Keratinocyte (primary cell): ENCODE results near the gene CIAPIN1. TPM values are rescaled to one million over a fixed set of nuclear protein-coding genes. Genes with fewer than 3 reads are reported as not detected.

Experiments used
- DNase-seq: peaks from one replicate; pipeline ENCODE4 v3.0.0-alpha.2; 2011; ENCODE audit warnings: low read depth, missing footprints, low spot score
- FAIRE-seq: peaks from 2 replicates; lab custom pipeline; 2011; peaks lifted over from hg19 to GRCh38; lab: Jason Lieb, UNC
- H2AFZ ChIP-seq: 2 replicates; pipeline ENCODE4 v1.6.0; 2012; ENCODE audit warnings: low read length, control low read depth, inconsistent platforms; ENCODE audit not compliant: control insufficient read depth
- H3K27ac ChIP-seq: 2 replicates; pipeline ENCODE4 v1.5.1; 2011; ENCODE audit warnings: low read length; ENCODE audit not compliant: control insufficient read depth, insufficient read depth
- H3K27me3 ChIP-seq: 3 replicates; pipeline ENCODE4 v1.6.0; 2011; ENCODE audit warnings: low read length; ENCODE audit not compliant: control insufficient read depth, insufficient read depth; ENCODE audit errors: extremely low read depth
- H3K36me3 ChIP-seq, 2 experiments: 2 replicates in 1 of 2; 3 replicates in 1 of 2; pipeline ENCODE4 v1.5.1; 2011; ENCODE audit warnings: low read length in 2 of 2, mild to moderate bottlenecking in 1 of 2; ENCODE audit not compliant: control insufficient read depth in 2 of 2, insufficient read depth in 2 of 2; ENCODE audit errors: extremely low read depth in 1 of 2
- H3K4me1 ChIP-seq: 3 replicates; pipeline ENCODE4 v1.5.1; 2011; ENCODE audit warnings: low read length; ENCODE audit not compliant: control insufficient read depth, insufficient read depth; ENCODE audit errors: extremely low read depth
- H3K4me2 ChIP-seq: 3 replicates; pipeline ENCODE4 v1.6.0; 2011; ENCODE audit warnings: low read depth, low read length; ENCODE audit not compliant: control insufficient read depth, insufficient read depth; ENCODE audit errors: extremely low read depth
- H3K4me3 ChIP-seq, 3 experiments: fragments of 200-600 bp in 1 of 3; sonication (generic) in 1 of 3; 2 replicates in 2 of 3; 3 replicates in 1 of 3; pipeline ENCODE4 v1.5.1; 2011 to 2016; ENCODE audit warnings: low read length in 3 of 3, mild to moderate bottlenecking in 3 of 3, control low read depth in 2 of 3, inconsistent platforms in 1 of 3, low read depth in 1 of 3, mixed read lengths in 1 of 3, mixed run types in 1 of 3, moderate library complexity in 1 of 3; ENCODE audit not compliant: control insufficient read depth in 2 of 3, insufficient read depth in 2 of 3; ENCODE audit errors: extremely low read depth in 1 of 3
- H3K79me2 ChIP-seq: 2 replicates; pipeline ENCODE4 v1.6.0; 2012; ENCODE audit warnings: low read length; ENCODE audit not compliant: control insufficient read depth, insufficient read depth
- H3K9ac ChIP-seq: 3 replicates; pipeline ENCODE4 v1.6.0; 2011; ENCODE audit warnings: low read length; ENCODE audit not compliant: control insufficient read depth, insufficient read depth; ENCODE audit errors: extremely low read depth
- H3K9me1 ChIP-seq: 3 replicates; pipeline ENCODE4 v1.6.0; 2011; ENCODE audit warnings: low read length; ENCODE audit not compliant: control insufficient read depth, insufficient read depth; ENCODE audit errors: extremely low read depth
- H3K9me3 ChIP-seq: 2 replicates; pipeline ENCODE4 v1.5.1; 2012; ENCODE audit warnings: low read depth, low read length; ENCODE audit not compliant: control insufficient read depth
- H4K20me1 ChIP-seq: 3 replicates; pipeline ENCODE4 v1.6.0; 2011; ENCODE audit warnings: low read length; ENCODE audit not compliant: control insufficient read depth, insufficient read depth; ENCODE audit errors: extremely low read depth
- EZH2 ChIP-seq: IDR thresholded peaks from one replicate; pipeline ENCODE4 v1.6.1; 2012; ENCODE audit warnings: inconsistent platforms, mild to moderate bottlenecking, low read length, moderate library complexity
- dilution Hi-C: fragments of 300-500 bp; cut with MboI; formaldehyde crosslinking; loops from one replicate; pipeline ENCODE4 v1.7.0; 2020; ENCODE audit warnings: low sequenced_read_pairs; ENCODE audit not compliant: extremely low pct_ligation_motif_present
- polyA plus RNA-seq, 5 experiments: library from polyadenylated mRNA; depleted of rRNA in 3 of 5; stranded (reverse) in 3 of 5; stranded (forward) in 1 of 5; unstranded in 1 of 5; fragments of >200 nt; gene quantifications; 1 replicate in 1 of 5; 2 replicates in 3 of 5; 3 replicates in 1 of 5; pipeline versions ENCODE4 v1.2.1 to v1.2.3, GENCODE V29; 2011 to 2012; ENCODE audit warnings: missing spikeins in 2 of 5, low read depth in 1 of 5, low replicate concordance in 1 of 5
- TF ChIP-seq, protein P1 (sequence below), 3 experiments: IDR thresholded peaks in 1 of 3; conservative IDR thresholded peaks in 1 of 3; optimal IDR thresholded peaks in 1 of 3; 2 replicates in 2 of 3; 3 replicates in 1 of 3; pipeline versions ENCODE3 to v1.5.1; 2011; ENCODE audit warnings: low read length in 3 of 3, mild to moderate bottlenecking in 3 of 3, moderate library complexity in 2 of 3, control low read depth in 1 of 3, inconsistent platforms in 1 of 3; ENCODE audit not compliant: insufficient read depth in 2 of 3; ENCODE audit errors: extremely low read depth in 1 of 3

CIAPIN1 gene
- polyA plus RNA-seq, 1 donor (not counting 4 experiments of a cell fraction or from before 2014, with no cell fraction given), result 75.4 TPM

DNA sequence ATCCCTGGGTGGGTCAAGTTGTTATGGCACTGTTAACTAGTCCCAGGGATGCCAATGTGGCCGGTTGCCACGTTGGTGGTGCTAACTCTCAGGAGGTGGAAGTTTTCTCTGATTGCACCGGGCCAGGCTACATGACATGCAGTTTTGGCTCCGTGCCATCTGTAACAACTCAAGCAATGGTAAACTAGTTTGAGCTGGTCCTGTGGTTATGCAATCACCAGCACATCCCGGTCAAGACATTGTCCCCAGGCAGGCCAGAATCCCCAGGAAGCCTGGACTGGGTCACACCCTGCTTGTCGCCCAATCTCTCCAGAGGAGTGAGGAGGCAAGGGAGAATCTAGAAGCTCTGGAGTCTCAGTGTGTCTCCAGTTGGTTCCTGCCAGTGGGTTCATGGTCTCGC is 52.7 kb downstream of the CIAPIN1 start:
- no peak for DNase-seq
- dilution Hi-C loops, result no loop called here
- TF ChIP-seq EZH2, result no peak
- TF ChIP-seq, protein P1, sequence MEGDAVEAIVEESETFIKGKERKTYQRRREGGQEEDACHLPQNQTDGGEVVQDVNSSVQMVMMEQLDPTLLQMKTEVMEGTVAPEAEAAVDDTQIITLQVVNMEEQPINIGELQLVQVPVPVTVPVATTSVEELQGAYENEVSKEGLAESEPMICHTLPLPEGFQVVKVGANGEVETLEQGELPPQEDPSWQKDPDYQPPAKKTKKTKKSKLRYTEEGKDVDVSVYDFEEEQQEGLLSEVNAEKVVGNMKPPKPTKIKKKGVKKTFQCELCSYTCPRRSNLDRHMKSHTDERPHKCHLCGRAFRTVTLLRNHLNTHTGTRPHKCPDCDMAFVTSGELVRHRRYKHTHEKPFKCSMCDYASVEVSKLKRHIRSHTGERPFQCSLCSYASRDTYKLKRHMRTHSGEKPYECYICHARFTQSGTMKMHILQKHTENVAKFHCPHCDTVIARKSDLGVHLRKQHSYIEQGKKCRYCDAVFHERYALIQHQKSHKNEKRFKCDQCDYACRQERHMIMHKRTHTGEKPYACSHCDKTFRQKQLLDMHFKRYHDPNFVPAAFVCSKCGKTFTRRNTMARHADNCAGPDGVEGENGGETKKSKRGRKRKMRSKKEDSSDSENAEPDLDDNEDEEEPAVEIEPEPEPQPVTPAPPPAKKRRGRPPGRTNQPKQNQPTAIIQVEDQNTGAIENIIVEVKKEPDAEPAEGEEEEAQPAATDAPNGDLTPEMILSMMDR (optimal IDR thresholded peaks at IDR 0.05 in 1 of 3, IDR thresholded peaks at IDR 0.05 in 1 of 3, conservative IDR thresholded peaks at IDR 0.05 in 1 of 3; ENCODE audit: extremely low read depth in 1 of 3, insufficient read depth in 2 of 3, low read length in 3 of 3), result no peak
- no peak overlapping the region for H2AFZ ChIP-seq
- peaks cover 14% of the 10 kb centered on the region for H3K27me3 ChIP-seq
- H3K36me3 ChIP-seq, result no peaks in the 10 kb centered on the region
- no peak overlapping the region for H3K27ac ChIP-seq
- H3K9me1 ChIP-seq, result peaks cover 2% of the 10 kb centered on the region
- H3K79me2 ChIP-seq, result no peaks in the 10 kb centered on the region
- H4K20me1 ChIP-seq, result no peaks in the 10 kb centered on the region
- no peak overlapping the region for H3K9ac ChIP-seq
- FAIRE-seq, result no peak
- H3K9me3 ChIP-seq, result no peaks in the 10 kb centered on the region
- H3K4me1 ChIP-seq, result peaks cover 7% of the 10 kb centered on the region
- H3K4me3 ChIP-seq, result no peak overlapping the region
- H3K4me2 ChIP-seq, result peak overlapping the region; percentile 49

GRCh38 chr16:57392694-57393093 is 54.5 kb downstream of the CIAPIN1 start:
- FAIRE-seq, result no peak
- no peak overlapping the region for H3K27ac ChIP-seq
- no peaks in the 10 kb centered on the region for H3K36me3 ChIP-seq
- no peaks in the 10 kb centered on the region for H3K79me2 ChIP-seq
- dilution Hi-C loops, result no loop called here
- H3K4me3 ChIP-seq, result no peak overlapping the region
- H3K4me2 ChIP-seq, result no peak overlapping the region
- no peaks in the 10 kb centered on the region for H3K9me3 ChIP-seq
- H4K20me1 ChIP-seq, result no peaks in the 10 kb centered on the region
- no peak overlapping the region for H3K9ac ChIP-seq
- TF ChIP-seq EZH2, result no peak
- TF ChIP-seq, protein P1 (optimal IDR thresholded peaks at IDR 0.05 in 1 of 3, IDR thresholded peaks at IDR 0.05 in 1 of 3, conservative IDR thresholded peaks at IDR 0.05 in 1 of 3; ENCODE audit: extremely low read depth in 1 of 3, insufficient read depth in 2 of 3, low read length in 3 of 3), result no peak
- H2AFZ ChIP-seq, result no peak overlapping the region
- DNase-seq, result no peak
- H3K9me1 ChIP-seq, result peaks cover 2% of the 10 kb centered on the region
- H3K4me1 ChIP-seq, result peaks cover 17% of the 10 kb centered on the region
- H3K27me3 ChIP-seq, result peaks cover 14% of the 10 kb centered on the region
